GM21723 (cell line): ENCODE results near the gene MAP4K1.
A peak's percentile ranks its signal among the peaks of the same experiment; 100 is the strongest.
"Not testable (repeated sequence)": the region's sequence is repeated elsewhere in the genome, so short reads cannot be mapped to it uniquely, and the experiment has no call there.

ENCODE experiments used
- ATAC-seq: cut with Tn5 transposase; IDR thresholded peaks from one replicate; pipeline ENCODE4 v1.9.1; 2021; ENCODE audit warnings: mild to moderate bottlenecking, moderate library complexity; ENCODE audit not compliant: unreplicated experiment

The MAP4K1 gene

GRCh38 chr19:38629568-38629967, 11.8 kb upstream of the MAP4K1 start:
- ATAC-seq, result no peak

- no peak for ATAC-seq
Observed at GRCh38 chr19:38626401-38626800, 8.6 kb upstream of the MAP4K1 start.

GRCh38 chr19:38624822-38625221, 7.1 kb upstream of the MAP4K1 start:
- ATAC-seq, result no peak

GRCh38 chr19:38619361-38620174, 1.8 kb upstream of the MAP4K1 start:
- no peak for ATAC-seq

- peak; percentile 45 for ATAC-seq
Observed at GRCh38 chr19:38618590-38619360, 1.0 kb upstream of the MAP4K1 start, which contains the start of gene EIF3K. TSS of gene EIF3K (plus strand) at chr19:38619188. CDS start at chr19:38619269, 81 bp downstream.

GRCh38 chr19:38617283-38617763, 430 bp downstream of the MAP4K1 start:
- peak; percentile 6 for ATAC-seq

- no peak for ATAC-seq
Observed at GRCh38 chr19:38616265-38616664, 1.5 kb downstream of the MAP4K1 start.

- no peak for ATAC-seq
Observed at GRCh38 chr19:38615007-38615581, 2.7 kb downstream of the MAP4K1 start.

GRCh38 chr19:38614289-38614688, 3.5 kb downstream of the MAP4K1 start:
- no peak for ATAC-seq

GRCh38 chr19:38606131-38606530, 11.6 kb downstream of the MAP4K1 start:
- no peak for ATAC-seq

- not testable (repeated sequence) for ATAC-seq
Observed at GRCh38 chr19:38602856-38603255, 14.9 kb downstream of the MAP4K1 start.

- ATAC-seq, result no peak
Observed at GRCh38 chr19:38599722-38600121, 18.0 kb downstream of the MAP4K1 start.

GRCh38 chr19:38597075-38597474, 20.7 kb downstream of the MAP4K1 start:
- no peak for ATAC-seq

- no peak for ATAC-seq
Observed at GRCh38 chr19:38596057-38596981, 21.4 kb downstream of the MAP4K1 start.

GRCh38 chr19:38592940-38593339, 24.8 kb downstream of the MAP4K1 start:
- ATAC-seq, result no peak

GRCh38 chr19:38588041-38588440, 29.7 kb downstream of the MAP4K1 start:
- ATAC-seq, result no peak

GRCh38 chr19:38587562-38587961, 30.2 kb downstream of the MAP4K1 start:
- ATAC-seq, result no peak

GRCh38 chr19:38583985-38584305, 33.8 kb downstream of the MAP4K1 start:
- ATAC-seq, result no peak

- peak; percentile 84 for ATAC-seq
Observed at GRCh38 chr19:38583219-38583984, 34.4 kb downstream of the MAP4K1 start.

GRCh38 chr19:38580080-38580479, 37.7 kb downstream of the MAP4K1 start:
- no peak for ATAC-seq
